ENCODE results near the gene ADGRD2. TPM values are rescaled to one million over a fixed set of nuclear protein-coding genes. Genes with fewer than 3 reads are reported as not detected.

The ADGRD2 gene
- total and polyA plus RNA-seq, 9 of the 15 experiments (the other 6 are each of a cell fraction or from before 2014, with no cell fraction given), result not detected

DNA sequence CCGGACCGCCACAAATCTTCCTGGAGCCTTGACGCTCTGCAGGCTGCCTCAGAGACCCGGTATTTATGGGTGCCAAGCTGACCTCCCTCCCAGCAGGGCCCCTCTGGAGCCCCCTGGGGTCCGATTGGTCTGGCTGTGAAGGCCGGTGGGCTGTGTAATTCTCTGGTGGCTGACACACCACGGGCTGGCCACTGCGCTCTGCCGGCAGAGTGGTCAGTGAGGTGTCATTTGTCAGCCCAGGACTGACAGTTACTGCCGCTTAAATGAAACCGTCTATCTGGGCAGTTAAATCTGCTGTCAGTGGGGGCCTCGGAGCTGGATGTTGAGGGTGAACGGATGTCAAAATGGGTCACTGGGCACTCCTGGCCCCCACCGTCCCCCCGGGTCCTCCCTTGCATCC is 46.2 kb downstream of the ADGRD2 start:
- Histone ChIP-seq H3K4me2 (ENCODE audit: insufficient read depth, low read length) (no peak overlapping the region), H3K27me3 (ENCODE audit: control insufficient read depth in 2 of 2, insufficient read depth in 2 of 2, low read length in 2 of 2) (peaks cover 27 to 91% of the 10 kb centered on the region in 2 experiments; a peak in 4 of 5 replicates), H3K9ac (ENCODE audit: insufficient read depth in 1 of 2, low read depth in 2 of 2, low read length in 2 of 2) (peak overlapping the region in 1 of 2 experiments; percentile 49; a peak in 1 of 4 replicates), H3K9me3 (replicated peaks; ENCODE audit: control insufficient read depth, insufficient read depth, low read depth, low read length) (no peaks in the 10 kb centered on the region), H2AFZ (ENCODE audit: low read depth, low read length) (no peak overlapping the region), H3K9me1 (ENCODE audit: control insufficient read depth, insufficient read depth, low read length) (no peaks in the 10 kb centered on the region), H3K27ac (ENCODE audit: extremely low read depth, low read depth, low read length) (no peak overlapping the region), H3K4me1 (replicated peaks in 1 of 2; ENCODE audit: control insufficient read depth in 2 of 2, insufficient read depth in 2 of 2, low read length in 2 of 2) (peaks cover 11 to 52% of the 10 kb centered on the region in 2 experiments; a peak in 3 of 5 replicates), H3K79me2 (ENCODE audit: control insufficient read depth, insufficient read depth, low read length) (no peaks in the 10 kb centered on the region), H3K4me3 (no peak overlapping the region), H3K36me3 (ENCODE audit: control insufficient read depth, insufficient read depth, low read length) (no peaks in the 10 kb centered on the region), H4K20me1 (replicated peaks; ENCODE audit: control insufficient read depth, insufficient read depth, low read length) (peaks cover 27% of the 10 kb centered on the region; the same call in 1 of the 2 replicates)
- CTCF ChIA-PET (ENCODE audit: low intra/inter-chr PET ratio), result interaction anchor here (0.6 kb wide), 1 partner anchor 38 kb away, joined by 3 read pairs; no protein-coding TSS in a partner anchor
- FAIRE-seq (no peak), ATAC-seq (0 out of 3 replicates have a peak, but pooled peaks have one; percentile 10), DNase-seq (ENCODE audit: extremely low read depth in 1 of 4, low spot score in 3 of 4) (no peak)
- intact Hi-C loops (cut with micrococcal nuclease), result no loop called here
- POLR2A ChIA-PET, result no interaction called here
- 10% methylated on average over 15 of the region's 15 CpGs for WGBS (ENCODE audit: insufficient coverage, low coverage, missing lambda C conversion rate)
- in situ Hi-C loops (cut with MboI), result no loop called here
- BruUV-seq (replicated peaks), result no TSS peak
- TF ChIP-seq MEIS2 (IDR thresholded peaks at IDR 0.05; ENCODE audit: partially characterized antibody) (peak; percentile 68), JUN (IDR thresholded peaks at IDR 0.05; ENCODE audit: borderline replicate concordance, low read depth, low read length) (no peak), JUN (CRISPR knock-in tag; IDR thresholded peaks at IDR 0.05; ENCODE audit: borderline replicate concordance) (no peak), CCAR2 (IDR thresholded peaks at IDR 0.05; ENCODE audit: low read depth, low read length) (no peak), PBX2 (CRISPR knock-in tag; IDR thresholded peaks at IDR 0.05; ENCODE audit: low read depth) (no peak), PBX2 (tag; conservative IDR thresholded peaks at IDR 0.05; ENCODE audit: low read depth) (peak; percentile 50), TARDBP (IDR thresholded peaks at IDR 0.05) (no peak), PKNOX1 (IDR thresholded peaks at IDR 0.05) (peak; percentile 79), U2AF2 (optimal IDR thresholded peaks at IDR 0.05; ENCODE audit: low read depth, low read length) (no peak)

All from K562 (cell line).